PC-3 (cell line): Measurements from ENCODE around the gene WWC1.

Source experiments
- CTCF ChIP-seq: fragments of 300-600 bp; sonication (generic); conservative IDR thresholded peaks from 2 replicates; pipeline ENCODE4 v1.5.1; 2017; ENCODE audit warnings: antibody characterized with exemption, low read depth, mild to moderate bottlenecking, low read length
- EZH2 ChIP-seq: fragments of 300-600 bp; sonication (generic); IDR thresholded peaks from one replicate; pipeline ENCODE4 v1.6.1; 2017; ENCODE audit warnings: antibody characterized with exemption, mild to moderate bottlenecking, low read length; ENCODE audit not compliant: unreplicated experiment

DNA sequence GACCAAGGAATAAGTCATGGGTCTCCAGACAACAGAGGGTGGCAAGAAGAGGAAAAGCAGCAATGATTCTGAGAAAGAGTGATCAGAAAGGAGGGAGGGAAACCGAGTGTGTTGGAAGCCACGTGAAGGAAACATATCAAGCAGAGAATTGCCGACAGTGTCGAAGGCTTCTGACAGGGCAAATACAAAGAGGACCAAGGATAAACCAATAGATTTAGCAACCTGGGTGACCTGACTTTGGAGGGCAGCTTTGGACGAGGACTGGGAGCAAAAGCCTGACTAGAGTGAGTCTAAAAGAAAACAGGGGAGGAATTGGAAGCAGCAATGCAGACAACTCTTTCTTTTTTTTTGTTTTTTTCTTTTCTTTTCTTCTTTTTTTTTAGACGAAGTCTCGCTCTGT lies 83.8 kb downstream of the WWC1 start:
- TF ChIP-seq CTCF (no peak), EZH2 (no peak)
